Endothelial cell (in vitro differentiated cells): ENCODE data around the gene CFAP58. TPM values are rescaled to one million over a fixed set of nuclear protein-coding genes. Genes with fewer than 3 reads are reported as not detected.

Experiments
- DNase-seq: peaks from one replicate; pipeline ENCODE4 v3.0.0; 2021; ENCODE audit warnings: low spot score
- H3K27ac Mint-ChIP-seq: one replicate; pipeline ENCODE4 v1.8.0; 2021; ENCODE audit warnings: mixed read lengths, inconsistent platforms; ENCODE audit not compliant: unreplicated experiment
- H3K27me3 Mint-ChIP-seq: one replicate; pipeline ENCODE4 v1.8.0; 2021; ENCODE audit warnings: mild to moderate bottlenecking, moderate library complexity, mixed read lengths, inconsistent platforms; ENCODE audit not compliant: unreplicated experiment
- H3K36me3 Mint-ChIP-seq: one replicate; pipeline ENCODE4 v1.8.0; 2021; ENCODE audit warnings: mild to moderate bottlenecking, low read depth, mixed read lengths, inconsistent platforms; ENCODE audit not compliant: unreplicated experiment
- H3K4me1 Mint-ChIP-seq: one replicate; pipeline ENCODE4 v1.8.0; 2021; ENCODE audit warnings: mild to moderate bottlenecking, mixed read lengths, inconsistent platforms; ENCODE audit not compliant: unreplicated experiment
- H3K4me3 Mint-ChIP-seq: one replicate; pipeline ENCODE4 v1.8.0; 2021; ENCODE audit warnings: mild to moderate bottlenecking, mixed read lengths, inconsistent platforms; ENCODE audit not compliant: unreplicated experiment
- H3K9me3 Mint-ChIP-seq: one replicate; pipeline ENCODE4 v1.8.0; 2021; ENCODE audit warnings: mixed read lengths, inconsistent platforms; ENCODE audit not compliant: unreplicated experiment
- long read RNA-seq: library from polyadenylated mRNA; unstranded; transcript quantifications from one replicate; pipeline ENCODE4 v2.0.0, GENCODE V29; 2020; ENCODE audit not compliant: unreplicated experiment
- total RNA-seq: library from RNA; stranded (reverse); fragmentation: NEBNext Ultra II Directional; extraction: Animal tissue kit (Norgen Biotek cat#: 25700); gene quantifications from one replicate; pipeline ENCODE4 v1.2.1, GENCODE V29; 2021; ENCODE audit not compliant: unreplicated experiment
- TF ChIP-seq, protein P1 (sequence below): fragments of 200-600 bp; sonication (generic); IDR thresholded peaks from one replicate; pipeline ENCODE4 v1.5.0; 2021; ENCODE audit warnings: antibody characterized with exemption; ENCODE audit not compliant: unreplicated experiment

The CFAP58 gene, protein sequence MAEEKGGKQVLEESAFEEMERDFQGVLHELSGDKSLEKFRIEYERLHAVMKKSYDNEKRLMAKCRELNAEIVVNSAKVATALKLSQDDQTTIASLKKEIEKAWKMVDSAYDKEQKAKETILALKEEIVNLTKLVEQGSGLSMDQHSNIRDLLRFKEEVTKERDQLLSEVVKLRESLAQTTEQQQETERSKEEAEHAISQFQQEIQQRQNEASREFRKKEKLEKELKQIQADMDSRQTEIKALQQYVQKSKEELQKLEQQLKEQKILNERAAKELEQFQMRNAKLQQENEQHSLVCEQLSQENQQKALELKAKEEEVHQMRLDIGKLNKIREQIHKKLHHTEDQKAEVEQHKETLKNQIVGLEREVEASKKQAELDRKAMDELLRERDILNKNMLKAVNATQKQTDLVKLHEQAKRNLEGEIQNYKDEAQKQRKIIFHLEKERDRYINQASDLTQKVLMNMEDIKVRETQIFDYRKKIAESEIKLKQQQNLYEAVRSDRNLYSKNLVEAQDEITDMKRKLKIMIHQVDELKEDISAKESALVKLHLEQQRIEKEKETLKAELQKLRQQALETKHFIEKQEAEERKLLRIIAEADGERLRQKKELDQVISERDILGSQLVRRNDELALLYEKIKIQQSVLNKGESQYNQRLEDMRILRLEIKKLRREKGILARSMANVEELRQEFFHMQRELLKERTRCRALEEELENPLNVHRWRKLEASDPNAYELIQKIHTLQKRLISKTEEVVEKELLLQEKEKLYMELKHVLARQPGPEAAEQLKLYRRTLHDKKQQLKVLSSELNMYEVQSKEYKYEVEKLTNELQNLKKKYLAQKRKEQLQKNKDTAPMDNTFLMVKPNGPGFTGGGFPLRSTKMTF
- total RNA-seq, result 0.28 TPM
- long read RNA-seq, partial matches to known transcripts, result 0 of 1 reads
- long read RNA-seq, other reads (novel, unspliced or antisense), result 1 of 1 reads

DNA sequence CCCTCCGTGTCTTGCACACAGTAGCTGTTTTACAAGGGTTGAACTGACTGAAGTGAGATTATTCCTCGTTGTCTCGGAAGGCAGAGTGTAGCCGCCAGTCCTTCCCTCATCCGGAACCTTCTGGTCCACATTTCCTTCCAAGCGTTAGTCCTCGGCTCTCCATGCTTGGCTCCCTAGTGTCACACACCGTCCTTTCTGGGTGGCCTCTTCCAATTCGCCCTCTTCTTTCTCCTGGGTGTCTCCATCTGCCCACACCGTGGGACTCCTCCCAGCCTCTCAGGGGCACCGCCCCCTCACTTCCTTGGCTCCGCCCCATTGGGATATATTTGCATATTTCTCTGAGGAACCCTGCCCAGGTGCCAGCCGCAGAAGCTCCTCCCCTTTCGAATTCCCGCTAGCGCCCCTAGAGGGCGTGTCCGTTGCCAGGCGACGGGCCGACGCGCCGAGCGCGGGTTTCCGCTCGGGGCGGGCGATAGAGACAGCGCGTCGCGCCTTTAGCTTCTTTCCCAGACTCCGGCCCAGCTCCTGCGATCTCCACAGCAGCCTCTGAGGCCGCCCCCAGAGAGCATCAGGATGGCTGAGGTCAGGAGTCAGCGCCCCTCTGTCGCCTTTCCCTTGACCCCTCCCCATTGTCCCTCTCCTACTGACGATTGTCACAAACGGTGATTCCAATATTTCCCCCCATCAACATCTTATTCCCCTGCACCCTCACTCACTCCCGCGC lies at the start of gene CFAP58:
Gene CFAP58 (plus strand): TSS at position 509 of the 724 bp plus-strand sequence. CDS start 65 bp downstream, at position 574.
- Mint-ChIP-seq H3K9me3 (no peaks in the 10 kb centered on the region), H3K27me3 (peaks cover 3% of the 10 kb centered on the region), H3K36me3 (no peaks in the 10 kb centered on the region), H3K4me3 (peak within 1 kb of the TSS; percentile 86), H3K4me1 (peaks cover 4% of the 10 kb centered on the region), H3K27ac (no peak within 1 kb of the TSS)
- DNase-seq, result peak; percentile 97
- TF ChIP-seq, protein P1, sequence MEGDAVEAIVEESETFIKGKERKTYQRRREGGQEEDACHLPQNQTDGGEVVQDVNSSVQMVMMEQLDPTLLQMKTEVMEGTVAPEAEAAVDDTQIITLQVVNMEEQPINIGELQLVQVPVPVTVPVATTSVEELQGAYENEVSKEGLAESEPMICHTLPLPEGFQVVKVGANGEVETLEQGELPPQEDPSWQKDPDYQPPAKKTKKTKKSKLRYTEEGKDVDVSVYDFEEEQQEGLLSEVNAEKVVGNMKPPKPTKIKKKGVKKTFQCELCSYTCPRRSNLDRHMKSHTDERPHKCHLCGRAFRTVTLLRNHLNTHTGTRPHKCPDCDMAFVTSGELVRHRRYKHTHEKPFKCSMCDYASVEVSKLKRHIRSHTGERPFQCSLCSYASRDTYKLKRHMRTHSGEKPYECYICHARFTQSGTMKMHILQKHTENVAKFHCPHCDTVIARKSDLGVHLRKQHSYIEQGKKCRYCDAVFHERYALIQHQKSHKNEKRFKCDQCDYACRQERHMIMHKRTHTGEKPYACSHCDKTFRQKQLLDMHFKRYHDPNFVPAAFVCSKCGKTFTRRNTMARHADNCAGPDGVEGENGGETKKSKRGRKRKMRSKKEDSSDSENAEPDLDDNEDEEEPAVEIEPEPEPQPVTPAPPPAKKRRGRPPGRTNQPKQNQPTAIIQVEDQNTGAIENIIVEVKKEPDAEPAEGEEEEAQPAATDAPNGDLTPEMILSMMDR, result peak; percentile 90

DNA sequence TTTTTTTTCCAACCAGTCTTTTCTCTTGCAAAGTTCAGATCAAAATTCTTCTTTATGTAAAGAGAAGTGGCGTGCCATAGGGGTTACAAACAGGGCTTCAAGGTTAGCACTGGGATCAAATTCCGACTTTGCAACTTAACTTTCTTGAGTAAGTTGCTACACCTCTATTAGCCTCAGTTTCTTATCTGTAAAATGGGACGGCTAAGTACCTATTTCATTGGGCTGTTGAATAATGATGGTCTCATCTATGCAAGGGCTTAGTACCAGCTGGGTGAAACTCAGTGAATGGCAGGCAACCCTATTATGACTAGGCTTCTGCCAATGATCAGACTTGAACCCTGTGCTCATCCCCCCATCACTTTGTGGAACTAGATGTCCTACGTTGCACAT lies 49.3 kb upstream of the CFAP58 start:
- H3K36me3 Mint-ChIP-seq, result peaks cover 6% of the 10 kb centered on the region
- H3K27ac Mint-ChIP-seq, result no peak overlapping the region
- no peak for DNase-seq
- TF ChIP-seq, protein P1, result no peak
- H3K4me3 Mint-ChIP-seq, result no peak overlapping the region
- peaks cover 6% of the 10 kb centered on the region for H3K9me3 Mint-ChIP-seq
- H3K4me1 Mint-ChIP-seq, result peaks cover 1% of the 10 kb centered on the region
- peaks cover 8% of the 10 kb centered on the region for H3K27me3 Mint-ChIP-seq

DNA sequence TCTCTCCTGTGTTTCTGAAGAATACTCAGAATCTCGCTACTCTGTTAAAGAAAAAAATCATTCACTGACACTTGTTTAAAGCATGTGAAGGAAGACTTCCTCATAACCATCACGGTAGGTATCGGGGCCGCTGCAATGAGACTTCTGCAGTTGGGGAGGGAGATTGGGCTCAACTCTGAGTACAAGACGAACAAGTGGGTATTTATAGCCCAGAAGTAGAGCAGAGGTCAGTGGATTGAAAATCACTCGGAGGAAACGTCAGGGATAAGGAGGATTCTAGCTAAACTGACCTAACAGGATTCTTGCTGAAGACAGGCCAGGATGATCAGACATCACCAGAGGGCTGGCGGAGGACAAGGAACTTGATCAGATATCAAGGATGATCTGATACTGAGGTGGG lies 48.7 kb upstream of the CFAP58 start:
- Mint-ChIP-seq H3K4me1 (no peaks in the 10 kb centered on the region), H3K36me3 (peaks cover 6% of the 10 kb centered on the region), H3K4me3 (no peak overlapping the region), H3K27ac (no peak overlapping the region), H3K9me3 (peaks cover 6% of the 10 kb centered on the region), H3K27me3 (peaks cover 8% of the 10 kb centered on the region)
- TF ChIP-seq, protein P1, result no peak
- DNase-seq, result no peak

DNA sequence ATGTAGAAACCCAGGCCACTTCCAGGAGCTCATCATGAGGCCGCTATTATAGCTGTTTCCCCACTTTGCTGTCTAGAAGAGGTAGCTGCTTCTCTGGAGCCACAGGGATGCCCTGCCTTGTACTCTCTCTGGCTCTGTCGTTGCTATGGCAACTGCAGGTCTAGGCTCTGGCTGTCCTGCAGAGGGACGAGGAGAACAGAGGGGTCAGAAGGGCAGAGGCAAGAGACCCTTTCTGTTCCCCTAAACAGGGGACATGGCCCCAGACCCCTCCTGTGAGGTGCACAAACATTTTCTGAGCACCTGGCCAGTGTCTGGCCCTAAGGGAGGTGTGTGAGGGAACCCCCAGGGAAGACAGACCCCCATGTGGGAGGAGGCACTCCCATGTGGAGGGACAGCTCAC lies 46.7 kb upstream of the CFAP58 start:
- Mint-ChIP-seq H3K27ac (no peak overlapping the region), H3K4me3 (no peak overlapping the region), H3K9me3 (peaks cover 6% of the 10 kb centered on the region), H3K4me1 (peaks cover under 1% of the 10 kb centered on the region), H3K36me3 (peaks cover 6% of the 10 kb centered on the region), H3K27me3 (peaks cover 8% of the 10 kb centered on the region)
- DNase-seq, result no peak
- TF ChIP-seq, protein P1, result no peak
